OCI-LY7 (cell line): ENCODE data around the gene DNAJC5G. TPM values are rescaled to one million over a fixed set of nuclear protein-coding genes. Genes with fewer than 3 reads are reported as not detected.

Experiments used
- BruUV-seq: library from RNA; stranded (reverse); fragments of 400-500 nt; replicated peaks from 2 replicates; lab custom pipeline; 2021; lab: Mats Ljungman, UMichigan
- CTCF ChIA-PET: fragments of 300-600 bp; sonication (Branson Sonifier 250); formaldehyde crosslinking; loops from one replicate; lab custom pipeline; 2022; ENCODE audit warnings: antibody characterized with exemption; ENCODE audit not compliant: unreplicated experiment; lab: Charles Lee
- POLR2A ChIA-PET: fragments of 300-600 bp; sonication (Branson Sonifier 250); formaldehyde crosslinking; loops from one replicate; lab custom pipeline; 2022; ENCODE audit warnings: antibody characterized with exemption; lab: Charles Lee
- DNase-seq: peaks from one replicate; pipeline ENCODE4 v3.0.0-alpha.2; 2015; ENCODE audit warnings: low spot score
- H2AFZ ChIP-seq: fragments of 200-600 bp; sonication (generic), shearing (Covaris generic); 2 replicates; pipeline ENCODE4 v1.6.1; 2014; ENCODE audit warnings: mild to moderate bottlenecking, antibody characterized with exemption, low read length, moderate library complexity
- H3K27ac ChIP-seq: fragments of 200-600 bp; sonication (generic); 2 replicates; pipeline ENCODE4 v1.5.1; 2014; ENCODE audit warnings: mixed run types, low read depth, mild to moderate bottlenecking, moderate library complexity, low read length, inconsistent platforms; ENCODE audit not compliant: poor library complexity, severe bottlenecking
- H3K36me3 ChIP-seq: fragments of 200-600 bp; sonication (generic); 2 replicates; pipeline ENCODE4 v1.6.1; 2014; ENCODE audit warnings: mild to moderate bottlenecking, antibody characterized with exemption, low read length, moderate library complexity, mixed read lengths; ENCODE audit not compliant: insufficient read depth
- H3K4me1 ChIP-seq: fragments of 200-600 bp; sonication (generic); 2 replicates; pipeline ENCODE4 v1.5.1; 2014; ENCODE audit warnings: mild to moderate bottlenecking, low read length; ENCODE audit not compliant: insufficient read depth, poor library complexity, severe bottlenecking
- H3K4me2 ChIP-seq: fragments of 200-600 bp; sonication (generic); 2 replicates; pipeline ENCODE4 v1.6.1; 2014; ENCODE audit warnings: mild to moderate bottlenecking, low read length
- H3K4me3 ChIP-seq: fragments of 200-600 bp; sonication (generic); 2 replicates; pipeline ENCODE4 v1.5.1; 2014; ENCODE audit warnings: mild to moderate bottlenecking, low read depth, low read length; ENCODE audit not compliant: poor library complexity, severe bottlenecking
- H3K79me2 ChIP-seq: fragments of 200-600 bp; sonication (generic); 2 replicates; pipeline ENCODE4 v1.6.1; 2016; ENCODE audit warnings: low read depth, mild to moderate bottlenecking, low read length, moderate library complexity, mixed read lengths; ENCODE audit not compliant: insufficient read depth
- H3K9me2 ChIP-seq: fragments of 200-600 bp; sonication (generic); 2 replicates; pipeline ENCODE4 v1.6.1; 2016; ENCODE audit warnings: mild to moderate bottlenecking, low read length, mixed read lengths; ENCODE audit not compliant: insufficient read depth
- H3K9me3 ChIP-seq: fragments of 200-600 bp; sonication (generic); 2 replicates; pipeline ENCODE4 v1.6.1; 2014; ENCODE audit warnings: mild to moderate bottlenecking, mixed run types, low read length, mixed read lengths
- H4K20me1 ChIP-seq: fragments of 200-600 bp; sonication (generic); 2 replicates; pipeline ENCODE4 v1.6.1; 2014; ENCODE audit warnings: mild to moderate bottlenecking, antibody characterized with exemption, low read length, moderate library complexity, mixed read lengths; ENCODE audit not compliant: insufficient read depth
- CTCF ChIP-seq: fragments of 200-600 bp; sonication (generic); conservative IDR thresholded peaks from 2 replicates; pipeline ENCODE4 v1.5.1; 2014; ENCODE audit warnings: mild to moderate bottlenecking, antibody characterized with exemption, low read length, moderate library complexity, mixed read lengths
- EZH2phosphoT487 ChIP-seq: fragments of 200-600 bp; sonication (generic); IDR thresholded peaks from 2 replicates; pipeline ENCODE4 v1.6.1; 2018; ENCODE audit warnings: low read depth, borderline replicate concordance, mild to moderate bottlenecking, mixed run types, antibody characterized with exemption, low read length, moderate library complexity, mixed read lengths
- intact Hi-C: fragments of 100-400 bp; cut with micrococcal nuclease; formaldehyde crosslinking; loops from one replicate; pipeline ENCODE4 v1.10.0; 2022; ENCODE audit not compliant: unreplicated experiment
- total RNA-seq, 2 experiments: library from RNA; depleted of rRNA in 1 of 2; stranded (reverse); fragments of >200 nt in 1 of 2; shearing (Covaris generic) in 1 of 2; gene quantifications; 2 replicates each; pipeline ENCODE4 v1.2.3, GENCODE V29; 2014 to 2022

The DNAJC5G gene
- total RNA-seq, 2 experiments from 2014 or later = 4.7 to 18.2 TPM

DNA sequence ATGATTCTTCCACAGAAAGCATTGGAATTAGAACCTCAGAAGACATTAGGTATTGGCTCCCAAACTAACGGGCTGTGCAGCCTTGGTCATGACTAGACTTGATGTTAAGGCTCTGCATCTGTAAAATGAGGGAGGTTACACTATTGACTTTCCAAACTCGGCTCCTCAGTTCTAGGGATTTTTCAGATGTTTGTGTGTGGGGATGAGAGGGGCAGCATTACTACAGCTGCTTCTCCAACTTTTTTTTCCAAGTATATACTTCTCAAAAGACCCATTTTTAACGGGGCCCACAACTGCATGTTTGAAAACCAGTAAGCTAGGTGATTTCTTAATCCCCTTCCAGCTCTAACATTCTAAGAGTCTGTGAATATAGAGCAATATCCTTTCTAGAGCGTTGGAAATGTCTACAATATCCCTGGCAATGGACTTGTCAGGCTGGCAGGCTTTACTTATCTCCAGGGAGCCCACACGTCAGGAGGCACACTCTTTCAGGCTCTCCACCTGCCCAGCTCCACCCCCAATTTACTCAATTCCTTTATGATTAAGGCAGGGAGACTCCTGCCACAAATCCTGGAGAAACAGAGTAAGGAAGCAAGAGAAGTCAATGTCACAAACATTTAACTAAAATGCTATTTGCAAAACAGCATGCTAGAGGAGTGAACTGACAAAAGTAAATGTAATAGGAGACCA, 48.5 kb downstream of the DNAJC5G start:
- CTCF ChIA-PET = interaction anchor here (1.2 kb wide), 1 partner anchor 46 kb away, joined by 4 read pairs; no protein-coding TSS in a partner anchor

GRCh38 chr2:27324720-27325119, 49.5 kb downstream of the DNAJC5G start:
- Histone ChIP-seq H3K4me1 (peaks cover 16% of the 10 kb centered on the region), H3K79me2 (peaks cover 24% of the 10 kb centered on the region; the same call in 1 of the 2 replicates), H3K27ac (no peak overlapping the region), H4K20me1 (no peaks in the 10 kb centered on the region), H3K4me2 (no peak overlapping the region), H3K9me2 (no peaks in the 10 kb centered on the region), H2AFZ (no peak overlapping the region), H3K9me3 (no peaks in the 10 kb centered on the region), H3K36me3 (peaks cover 41% of the 10 kb centered on the region), H3K4me3 (no peak overlapping the region)
- intact Hi-C loops = loop anchor here (5.0 kb wide), 1 partner anchor 33 kb away; the partner anchor contains the start of gene GTF3C2
- no peak for TF ChIP-seq EZH2phosphoT487
- no peak for TF ChIP-seq CTCF
- ChIA-PET POLR2A (interaction anchor here (1.9 kb wide), 1 partner anchor 22 kb away, joined by 4 read pairs; no protein-coding TSS in a partner anchor), CTCF (no interaction called here)
- no peak for DNase-seq
- BruUV-seq = no TSS peak

More for the DNA sequence above, 48.5 kb downstream of the DNAJC5G start:
- H3K4me3 ChIP-seq = peak overlapping the region; percentile 84
- H3K36me3 ChIP-seq = peaks cover 32% of the 10 kb centered on the region
- peaks cover 24% of the 10 kb centered on the region; the same call in 1 of the 2 replicates for H3K79me2 ChIP-seq
- DNase-seq = no peak
- peak overlapping the region; percentile 91 for H3K4me2 ChIP-seq
- H2AFZ ChIP-seq = peak overlapping the region; percentile 77
- TF ChIP-seq EZH2phosphoT487 (no peak), CTCF (no peak)
- H3K27ac ChIP-seq = peak overlapping the region; percentile 58
- intact Hi-C loops = loop anchor here (2.0 to 5.0 kb wide), 2 partner anchors 34 to 47 kb away; partner anchors contain the start of genes EIF2B4, GTF3C2 and SNX17
- no peaks in the 10 kb centered on the region for H3K9me2 ChIP-seq
- POLR2A ChIA-PET = interaction anchor here (0.5 to 1.4 kb wide), 5 partner anchors 8 to 1064 kb away, joined by 3 to 5 read pairs (median 4); partner anchors contain the start of gene ZNF513
- no TSS peak for BruUV-seq
- H3K4me1 ChIP-seq = peaks cover 16% of the 10 kb centered on the region
- no peaks in the 10 kb centered on the region for H4K20me1 ChIP-seq
- H3K9me3 ChIP-seq = no peaks in the 10 kb centered on the region

Other genes starting within 250 kb of the DNAJC5G start
- 32.0 and 32.6 TPM in 2 replicates for gene TMEM214, start 242.5 kb upstream of the DNAJC5G start, total RNA-seq (2014; rRNA removed; shearing (Covaris generic))
- gene TMEM214, start 242.5 kb upstream of the DNAJC5G start, total RNA-seq (2022) = 78.6 and 79.3 TPM in 2 replicates
- 34.3 and 37.4 TPM in 2 replicates for gene AGBL5, start 223.8 kb upstream of the DNAJC5G start, total RNA-seq (2014; rRNA removed; shearing (Covaris generic))
- gene AGBL5, start 223.8 kb upstream of the DNAJC5G start, total RNA-seq (2022) = 42.0 and 51.8 TPM in 2 replicates
- gene OST4, start 203.8 kb upstream of the DNAJC5G start, total RNA-seq (2014; rRNA removed; shearing (Covaris generic)) = 147 and 214 TPM in 2 replicates
- 253 and 267 TPM in 2 replicates for gene OST4, start 203.8 kb upstream of the DNAJC5G start, total RNA-seq (2022)
- 2.7 and 3.2 TPM in 2 replicates for gene EMILIN1, start 196.8 kb upstream of the DNAJC5G start, total RNA-seq (2014; rRNA removed; shearing (Covaris generic))
- gene EMILIN1, start 196.8 kb upstream of the DNAJC5G start, total RNA-seq (2022) = 1.6 and 2.2 TPM in 2 replicates
- gene KHK, start 188.7 kb upstream of the DNAJC5G start, total RNA-seq (2014; rRNA removed; shearing (Covaris generic)) = 9.7 and 14.0 TPM in 2 replicates
- gene KHK, start 188.7 kb upstream of the DNAJC5G start, total RNA-seq (2022) = 17.9 and 19.7 TPM in 2 replicates
- gene CGREF1, start 156.3 kb upstream of the DNAJC5G start, total RNA-seq (2014; rRNA removed; shearing (Covaris generic)) = not detected in 2 replicates
- not detected in 2 replicates for gene CGREF1, start 156.3 kb upstream of the DNAJC5G start, total RNA-seq (2022)
- gene ABHD1, start 151.6 kb upstream of the DNAJC5G start, total RNA-seq (2014; rRNA removed; shearing (Covaris generic)) = not detected in 2 replicates
- gene ABHD1, start 151.6 kb upstream of the DNAJC5G start, total RNA-seq (2022) = not detected in 2 replicates
- gene PREB, start 140.8 kb upstream of the DNAJC5G start, total RNA-seq (2014; rRNA removed; shearing (Covaris generic)) = 113 and 116 TPM in 2 replicates
- gene PREB, start 140.8 kb upstream of the DNAJC5G start, total RNA-seq (2022) = 96.8 and 106 TPM in 2 replicates
- gene PRR30, start 136.0 kb upstream of the DNAJC5G start, total RNA-seq (2014; rRNA removed; shearing (Covaris generic)) = not detected in 2 replicates
- gene PRR30, start 136.0 kb upstream of the DNAJC5G start, total RNA-seq (2022) = not detected in 2 replicates
- not detected in 2 replicates for gene TCF23, start 126.4 kb upstream of the DNAJC5G start, total RNA-seq (2014; rRNA removed; shearing (Covaris generic))
- gene TCF23, start 126.4 kb upstream of the DNAJC5G start, total RNA-seq (2022) = 0.25 TPM in 1 of 2 replicates, not detected in the other
- 75.4 and 93.3 TPM in 2 replicates for gene ATRAID, start 63.4 kb upstream of the DNAJC5G start, total RNA-seq (2014; rRNA removed; shearing (Covaris generic))
- 92.7 and 92.8 TPM in 2 replicates for gene ATRAID, start 63.4 kb upstream of the DNAJC5G start, total RNA-seq (2022)
- gene SLC5A6, start 63.2 kb upstream of the DNAJC5G start, total RNA-seq (2014; rRNA removed; shearing (Covaris generic)) = 50.1 and 55.5 TPM in 2 replicates
- gene SLC5A6, start 63.2 kb upstream of the DNAJC5G start, total RNA-seq (2022) = 47.9 and 60.1 TPM in 2 replicates
- 118 and 132 TPM in 2 replicates for gene CAD, start 58.1 kb upstream of the DNAJC5G start, total RNA-seq (2014; rRNA removed; shearing (Covaris generic))
- gene CAD, start 58.1 kb upstream of the DNAJC5G start, total RNA-seq (2022) = 166 and 173 TPM in 2 replicates
- gene SLC30A3, start 12.4 kb upstream of the DNAJC5G start, total RNA-seq (2014; rRNA removed; shearing (Covaris generic)) = 14.0 and 23.3 TPM in 2 replicates
- gene SLC30A3, start 12.4 kb upstream of the DNAJC5G start, total RNA-seq (2022) = 61.0 and 71.6 TPM in 2 replicates
- gene TRIM54, start 7.0 kb downstream of the DNAJC5G start, total RNA-seq (2014; rRNA removed; shearing (Covaris generic)) = 2.1 and 6.4 TPM in 2 replicates
- 13.6 and 18.8 TPM in 2 replicates for gene TRIM54, start 7.0 kb downstream of the DNAJC5G start, total RNA-seq (2022)
- 5.9 and 6.4 TPM in 2 replicates for gene UCN, start 33.0 kb downstream of the DNAJC5G start, total RNA-seq (2014; rRNA removed; shearing (Covaris generic))
- 7.2 and 8.5 TPM in 2 replicates for gene UCN, start 33.0 kb downstream of the DNAJC5G start, total RNA-seq (2022)
- 54.1 and 63.9 TPM in 2 replicates for gene MPV17, start 47.7 kb downstream of the DNAJC5G start, total RNA-seq (2014; rRNA removed; shearing (Covaris generic))
- 98.0 and 109 TPM in 2 replicates for gene MPV17, start 47.7 kb downstream of the DNAJC5G start, total RNA-seq (2022)
- 54.2 and 56.9 TPM in 2 replicates for gene GTF3C2, start 81.3 kb downstream of the DNAJC5G start, total RNA-seq (2014; rRNA removed; shearing (Covaris generic))
- 70.3 and 77.7 TPM in 2 replicates for gene GTF3C2, start 81.3 kb downstream of the DNAJC5G start, total RNA-seq (2022)
- gene EIF2B4, start 94.9 kb downstream of the DNAJC5G start, total RNA-seq (2014; rRNA removed; shearing (Covaris generic)) = 23.9 and 27.0 TPM in 2 replicates
- gene EIF2B4, start 94.9 kb downstream of the DNAJC5G start, total RNA-seq (2022) = 32.9 and 33.1 TPM in 2 replicates
- 63.1 and 66.0 TPM in 2 replicates for gene SNX17, start 95.2 kb downstream of the DNAJC5G start, total RNA-seq (2014; rRNA removed; shearing (Covaris generic))
- 86.8 and 97.4 TPM in 2 replicates for gene SNX17, start 95.2 kb downstream of the DNAJC5G start, total RNA-seq (2022)
- gene ZNF513, start 105.3 kb downstream of the DNAJC5G start, total RNA-seq (2014; rRNA removed; shearing (Covaris generic)) = 9.0 and 10.0 TPM in 2 replicates
- 9.7 and 10.9 TPM in 2 replicates for gene ZNF513, start 105.3 kb downstream of the DNAJC5G start, total RNA-seq (2022)
- gene PPM1G, start 134.2 kb downstream of the DNAJC5G start, total RNA-seq (2014; rRNA removed; shearing (Covaris generic)) = 101 and 113 TPM in 2 replicates
- 138 and 147 TPM in 2 replicates for gene PPM1G, start 134.2 kb downstream of the DNAJC5G start, total RNA-seq (2022)
- 27.9 and 28.5 TPM in 2 replicates for gene NRBP1, start 153.2 kb downstream of the DNAJC5G start, total RNA-seq (2014; rRNA removed; shearing (Covaris generic))
- gene NRBP1, start 153.2 kb downstream of the DNAJC5G start, total RNA-seq (2022) = 46.0 and 48.5 TPM in 2 replicates
- 1.9 and 10.9 TPM in 2 replicates for gene KRTCAP3, start 166.9 kb downstream of the DNAJC5G start, total RNA-seq (2014; rRNA removed; shearing (Covaris generic))
- gene KRTCAP3, start 166.9 kb downstream of the DNAJC5G start, total RNA-seq (2022) = 6.9 and 8.3 TPM in 2 replicates
- gene IFT172, start 214.3 kb downstream of the DNAJC5G start, total RNA-seq (2014; rRNA removed; shearing (Covaris generic)) = 20.4 and 26.8 TPM in 2 replicates
- gene IFT172, start 214.3 kb downstream of the DNAJC5G start, total RNA-seq (2022) = 13.7 and 13.9 TPM in 2 replicates
- gene FNDC4, start 219.8 kb downstream of the DNAJC5G start, total RNA-seq (2014; rRNA removed; shearing (Covaris generic)) = not detected in 2 replicates
- not detected in 2 replicates for gene FNDC4, start 219.8 kb downstream of the DNAJC5G start, total RNA-seq (2022)
- not detected in 2 replicates for gene GCKR, start 221.4 kb downstream of the DNAJC5G start, total RNA-seq (2014; rRNA removed; shearing (Covaris generic))
- not detected in 2 replicates for gene GCKR, start 221.4 kb downstream of the DNAJC5G start, total RNA-seq (2022)